Fibroblast of the aortic adventitia (primary cell): ENCODE measurements around the gene ACKR4. TPM values are rescaled to one million over a fixed set of nuclear protein-coding genes. Genes with fewer than 3 reads are reported as not detected.

Experiments used
- DNase-seq: peaks from one replicate; pipeline ENCODE4 v3.0.0-alpha.2; 2010; ENCODE audit warnings: low read depth
- H3K4me3 ChIP-seq: 2 replicates; pipeline ENCODE4 v1.5.1; 2011; ENCODE audit warnings: low read depth, mild to moderate bottlenecking, control low read depth, low read length, moderate library complexity
- CTCF ChIP-seq: IDR thresholded peaks from 2 replicates; pipeline ENCODE4 v1.5.1; 2011; ENCODE audit warnings: mild to moderate bottlenecking, low read length, control low read depth, inconsistent platforms; ENCODE audit not compliant: insufficient read depth
- total RNA-seq: library from RNA; depleted of rRNA; stranded (reverse); fragments of >200 nt; gene quantifications from 2 replicates; pipeline ENCODE4 v1.2.3, GENCODE V29; 2012; ENCODE audit warnings: low replicate concordance

The ACKR4 gene
- total RNA-seq, 1 donor: 175 TPM

GRCh38 chr3:132645058-132645457, 48.0 kb downstream of the ACKR4 start:
- no peak overlapping the region for H3K4me3 ChIP-seq
- no peak for TF ChIP-seq CTCF
- no peak for DNase-seq

- no peak for TF ChIP-seq CTCF
- H3K4me3 ChIP-seq: no peak overlapping the region
- DNase-seq: no peak
Observed at GRCh38 chr3:132650153-132650552, 53.1 kb downstream of the ACKR4 start.

Other genes starting within 250 kb of the ACKR4 start
- 125 and 157 TPM in 2 replicates for gene DNAJC13, start 179.8 kb upstream of the ACKR4 start, total RNA-seq
- gene ACAD11, start 62.5 kb downstream of the ACKR4 start, total RNA-seq: 37.8 and 38.9 TPM in 2 replicates
- gene UBA5, start 63.1 kb downstream of the ACKR4 start, total RNA-seq: 39.5 and 120 TPM in 2 replicates
- 33.2 and 48.9 TPM in 2 replicates for gene NPHP3, start 125.1 kb downstream of the ACKR4 start, total RNA-seq